ENCODE measurements around the gene FAN1.

The FAN1 gene

DNA sequence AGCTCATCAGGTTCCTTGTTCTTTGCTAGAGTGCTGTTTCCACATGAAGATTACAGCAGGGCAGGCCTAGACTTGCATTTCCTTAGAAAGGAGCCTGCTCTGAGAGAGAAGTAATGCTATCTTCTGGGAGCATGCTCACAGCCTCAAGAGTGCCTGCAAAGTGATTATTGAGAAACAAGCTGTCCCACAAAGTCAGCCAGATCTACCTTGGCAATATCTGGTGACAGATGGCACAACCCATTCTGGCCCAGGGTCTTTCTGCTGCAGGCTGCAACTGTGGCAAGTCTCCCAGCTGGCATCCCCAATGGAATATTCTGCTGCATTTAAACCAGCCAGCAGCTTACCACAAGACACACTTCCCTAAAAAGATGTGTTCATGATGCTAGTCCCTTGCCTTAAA is 58.4 kb downstream of the FAN1 start:
- DNase-seq: no peak

GRCh38 chr15:30962659-30963058 is 58.9 kb downstream of the FAN1 start:
- no peak for DNase-seq

- no peak for DNase-seq
Observed at GRCh38 chr15:30963681-30964080, 60.0 kb downstream of the FAN1 start.

DNA sequence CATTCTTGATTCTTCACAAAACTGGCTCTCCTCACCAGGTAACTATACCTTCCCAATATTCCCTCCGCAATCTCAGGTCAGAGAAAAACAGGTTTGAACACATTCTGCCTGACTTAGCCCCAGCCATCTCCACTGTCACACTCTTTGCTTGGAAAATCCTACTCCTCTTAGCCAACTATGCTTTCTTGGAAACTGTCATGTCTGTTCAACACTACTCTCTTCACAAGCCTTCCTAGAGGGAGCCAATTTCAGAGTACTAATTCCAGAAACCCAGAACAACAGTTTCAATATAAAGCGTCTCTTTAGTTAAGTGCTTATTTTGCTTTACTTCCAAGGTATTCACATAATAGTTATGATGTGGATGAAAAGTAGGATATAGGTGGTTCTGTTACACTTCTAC is 66.0 kb downstream of the FAN1 start:
- DNase-seq: no peak

- no peak for DNase-seq
Observed at GRCh38 chr15:30973379-30973778, 69.7 kb downstream of the FAN1 start.

- no peak for DNase-seq
Observed at GRCh38 chr15:30974112-30974511, 70.4 kb downstream of the FAN1 start.

DNA sequence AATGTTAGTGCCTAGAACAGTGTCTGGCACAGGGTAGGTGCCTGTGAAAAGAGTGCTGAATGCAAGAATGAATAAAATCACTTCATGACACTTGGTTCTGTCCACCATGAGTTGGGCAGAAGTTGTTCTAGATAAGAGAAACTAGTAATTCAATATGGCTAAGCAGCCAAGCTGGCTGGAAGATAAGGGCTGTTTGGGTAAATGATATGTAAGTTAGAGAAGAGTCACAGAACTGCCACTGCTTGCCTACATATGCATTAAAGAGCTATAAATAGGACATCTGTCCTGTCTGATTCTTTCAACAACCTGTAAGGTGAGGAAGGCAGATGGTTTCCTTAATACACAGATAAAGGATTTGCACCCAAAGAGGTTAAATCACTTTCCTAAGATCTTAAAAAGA is 74.6 kb downstream of the FAN1 start:
- DNase-seq: no peak

DNA sequence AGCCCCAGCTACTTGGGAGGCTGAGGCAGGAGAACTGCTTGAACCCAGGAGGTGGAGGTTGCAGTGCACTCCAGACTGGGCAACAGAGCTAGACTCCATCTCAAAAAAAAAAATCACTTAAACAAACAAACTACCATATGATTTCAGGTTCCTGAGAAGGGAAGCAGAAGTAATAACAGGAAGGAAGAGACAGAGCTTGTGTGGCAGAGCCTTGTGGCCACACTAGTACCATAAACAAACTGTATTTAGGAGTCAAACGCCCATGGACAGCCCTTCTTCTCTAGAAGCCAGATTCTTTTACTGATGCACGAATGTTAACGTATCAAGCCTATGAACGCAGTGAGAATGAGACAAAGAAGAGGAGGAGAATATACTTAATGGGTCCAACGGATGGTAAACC is 75.7 kb downstream of the FAN1 start:
- no peak for DNase-seq

- no peak for DNase-seq
Observed at GRCh38 chr15:30984118-30984517, 80.4 kb downstream of the FAN1 start.

DNA sequence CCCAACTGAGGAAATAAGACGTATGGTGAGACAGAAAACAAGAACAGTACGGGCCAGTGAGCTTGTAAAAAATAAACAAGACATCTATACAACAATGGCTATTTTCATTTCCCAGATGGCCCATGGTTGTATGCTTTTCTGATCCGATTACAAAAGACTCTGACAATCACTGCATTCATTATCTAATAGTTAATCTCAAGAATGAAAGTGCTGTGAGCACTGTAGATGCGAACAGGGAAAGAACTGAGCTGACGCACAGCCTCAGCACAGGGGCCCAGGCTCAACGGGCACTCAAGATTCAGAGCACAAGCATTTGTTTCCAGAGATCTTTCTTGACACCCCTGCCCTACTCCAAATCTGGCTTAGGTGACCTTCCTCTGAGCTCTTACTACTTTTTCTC is 80.8 kb downstream of the FAN1 start:
- no peak for DNase-seq

DNA sequence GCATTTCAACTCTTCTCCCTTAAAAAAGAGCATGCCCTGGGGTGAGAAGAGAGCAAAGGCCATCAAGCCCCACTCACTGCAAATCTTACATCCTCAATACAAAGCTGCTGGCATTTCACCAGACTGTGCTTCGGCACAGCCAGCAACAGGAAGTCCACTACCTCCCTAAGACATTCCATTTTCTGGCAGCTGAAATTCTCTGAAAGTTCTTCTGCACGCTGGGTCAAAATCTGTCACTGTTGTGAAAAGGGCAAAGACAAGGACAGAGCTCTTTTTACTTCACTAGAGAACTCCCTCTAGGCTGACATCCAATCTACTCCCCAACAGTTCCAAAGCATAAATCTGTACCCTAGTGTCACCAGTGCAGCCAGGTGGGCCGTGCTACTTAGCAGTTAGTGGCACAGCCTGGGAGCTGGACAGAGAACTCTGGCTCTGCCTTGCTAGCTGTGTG is 81.4 kb downstream of the FAN1 start:
- DNase-seq: no peak

GRCh38 chr15:30990036-30990435 is 86.3 kb downstream of the FAN1 start:
- DNase-seq: no peak

- DNase-seq: no peak
Observed at GRCh38 chr15:30990446-30991254, 86.9 kb downstream of the FAN1 start.

GRCh38 chr15:30991255-30992235 is 87.8 kb downstream of the FAN1 start, which contains the start of gene MTMR10:
MTMR10 (minus strand) TSS chr15:30991628; CDS start chr15:30991506, 122 bp downstream.
- DNase-seq: no peak

- no peak for DNase-seq
Observed at GRCh38 chr15:30992249-30992864, 88.6 kb downstream of the FAN1 start.

Data from NCI-H2107 (cell line).